GM23248 (cell line): ENCODE measurements around the gene ATP1A2. TPM values are rescaled to one million over a fixed set of nuclear protein-coding genes. Genes with fewer than 3 reads are reported as not detected.

Source experiments
- DNase-seq: peaks from one replicate; pipeline ENCODE4 v3.0.0-alpha.2; 2015
- H2AFZ ChIP-seq: fragments of 200-600 bp; sonication (generic); 2 replicates; pipeline ENCODE4 v1.6.1; 2016; ENCODE audit warnings: antibody characterized with exemption
- H3F3A ChIP-seq: fragments of 200-600 bp; sonication (generic); 2 replicates; pipeline ENCODE4 v1.6.1; 2016; ENCODE audit warnings: mild to moderate bottlenecking, antibody characterized with exemption, mixed run types; ENCODE audit not compliant: insufficient read depth
- H3K27ac ChIP-seq: fragments of 200-600 bp; sonication (generic); 2 replicates; pipeline ENCODE4 v1.5.1; 2016; ENCODE audit warnings: mild to moderate bottlenecking
- H3K27me3 ChIP-seq: fragments of 200-600 bp; sonication (generic); replicated peaks from 2 replicates; pipeline ENCODE4 v1.6.1; 2016; ENCODE audit warnings: mild to moderate bottlenecking; ENCODE audit not compliant: insufficient read depth
- H3K36me3 ChIP-seq: fragments of 200-600 bp; sonication (generic); 2 replicates; pipeline ENCODE4 v1.6.1; 2016; ENCODE audit warnings: low read depth, mild to moderate bottlenecking
- H3K4me1 ChIP-seq: fragments of 200-600 bp; sonication (generic); 2 replicates; pipeline ENCODE4 v1.6.1; 2016; ENCODE audit warnings: mild to moderate bottlenecking; ENCODE audit not compliant: insufficient read depth
- H3K4me2 ChIP-seq: fragments of 200-600 bp; sonication (generic); one replicate; pipeline ENCODE4 v1.6.1; 2016; ENCODE audit warnings: mild to moderate bottlenecking; ENCODE audit not compliant: unreplicated experiment
- H3K4me3 ChIP-seq: fragments of 200-600 bp; sonication (generic); 2 replicates; pipeline ENCODE4 v1.5.1; 2016; ENCODE audit warnings: mild to moderate bottlenecking
- H3K79me2 ChIP-seq: fragments of 200-600 bp; sonication (generic); 2 replicates; pipeline ENCODE4 v1.6.1; 2016; ENCODE audit warnings: mild to moderate bottlenecking; ENCODE audit not compliant: insufficient read depth
- H3K9ac ChIP-seq: fragments of 200-600 bp; sonication (generic); 2 replicates; pipeline ENCODE4 v1.6.1; 2016; ENCODE audit warnings: mild to moderate bottlenecking
- H3K9me2 ChIP-seq: fragments of 200-600 bp; sonication (generic); 2 replicates; pipeline ENCODE4 v1.6.1; 2016; ENCODE audit warnings: mixed run types, mild to moderate bottlenecking, moderate library complexity; ENCODE audit not compliant: insufficient read depth
- H3K9me3 ChIP-seq: fragments of 200-600 bp; sonication (generic); one replicate; pipeline ENCODE4 v1.6.1; 2017; ENCODE audit warnings: low read depth
- H4K20me1 ChIP-seq: fragments of 200-600 bp; sonication (generic); 2 replicates; pipeline ENCODE4 v1.6.0; 2016; ENCODE audit not compliant: insufficient read depth
- EZH2 ChIP-seq: fragments of 200-600 bp; sonication (generic); IDR thresholded peaks from 2 replicates; pipeline ENCODE4 v1.6.1; 2018; ENCODE audit warnings: antibody characterized with exemption, mild to moderate bottlenecking; ENCODE audit not compliant: insufficient read depth, poor library complexity, severe bottlenecking
- EZH2phosphoT487 ChIP-seq: fragments of 200-600 bp; sonication (generic); IDR thresholded peaks from 2 replicates; pipeline ENCODE4 v1.6.1; 2018; ENCODE audit warnings: antibody characterized with exemption, moderate library complexity, mild to moderate bottlenecking, low read depth; ENCODE audit not compliant: insufficient read depth
- WGBS, 2 experiments: methylation state at CpG; one replicate each; pipeline ENCODE4 v1.1.6; 2015 to 2017; ENCODE audit warnings: low lambda C conversion rate in 2 of 2, low coverage in 1 of 2; ENCODE audit errors: missing lambda C conversion rate in 2 of 2; 5-methylcytosine and 5-hydroxymethylcytosine counted together
- in situ Hi-C: fragments of 300-500 bp; cut with MboI; formaldehyde crosslinking; loops from 2 replicates; pipeline ENCODE4 v1.15.0; 2020
- polyA plus RNA-seq: library from polyadenylated mRNA; unstranded; fragments of >200 nt; fragmentation: Nextera tagmentation; extraction: Ambion mirVana; gene quantifications from 2 replicates; pipeline ENCODE4 v1.2.1, GENCODE V29; 2016
- total RNA-seq: library from RNA; depleted of rRNA; stranded (reverse); fragments of >200 nt; shearing (Covaris generic); gene quantifications from 2 replicates; pipeline ENCODE4 v1.2.3, GENCODE V29; 2014

ATP1A2 gene
- total and polyA plus RNA-seq, 2 experiments from 2014 or later = 0.11 to 0.14 TPM

- H3K4me1 ChIP-seq = no peaks in the 10 kb centered on the region
- no peak overlapping the region for H3K4me2 ChIP-seq
- WGBS, 2 experiments = 48 to 53% methylated on average over 6 of the region's 6 CpGs
- H3K9me3 ChIP-seq = no peaks in the 10 kb centered on the region
- no peaks in the 10 kb centered on the region for H3F3A ChIP-seq
- no peak overlapping the region for H3K4me3 ChIP-seq
- no peak overlapping the region for H3K27ac ChIP-seq
- H4K20me1 ChIP-seq = no peaks in the 10 kb centered on the region
- H3K36me3 ChIP-seq = no peaks in the 10 kb centered on the region
- no peak overlapping the region for H2AFZ ChIP-seq
- H3K9ac ChIP-seq = no peak overlapping the region
- peak; percentile 62 for DNase-seq
- in situ Hi-C loops = no loop called here
- H3K9me2 ChIP-seq = no peaks in the 10 kb centered on the region
- no peaks in the 10 kb centered on the region for H3K27me3 ChIP-seq
- no peak for TF ChIP-seq EZH2
- TF ChIP-seq EZH2phosphoT487 = no peak
- H3K79me2 ChIP-seq = no peaks in the 10 kb centered on the region
Measured at GRCh38 chr1:160161965-160162705, 46.6 kb downstream of the ATP1A2 start.

GRCh38 chr1:160162931-160163330, 47.4 kb downstream of the ATP1A2 start:
- H3K27me3 ChIP-seq = no peaks in the 10 kb centered on the region
- no peak for DNase-seq
- H3K4me1 ChIP-seq = no peaks in the 10 kb centered on the region
- no peaks in the 10 kb centered on the region for H3K9me2 ChIP-seq
- H4K20me1 ChIP-seq = no peaks in the 10 kb centered on the region
- H3F3A ChIP-seq = no peaks in the 10 kb centered on the region
- H3K27ac ChIP-seq = no peak overlapping the region
- 78 to 86% methylated on average over 2 of the region's 2 CpGs for WGBS, 2 experiments
- TF ChIP-seq EZH2phosphoT487 = no peak
- no peak for TF ChIP-seq EZH2
- no peak overlapping the region for H3K4me3 ChIP-seq
- H3K9me3 ChIP-seq = no peaks in the 10 kb centered on the region
- in situ Hi-C loops = no loop called here
- no peaks in the 10 kb centered on the region for H3K79me2 ChIP-seq
- H2AFZ ChIP-seq = no peak overlapping the region
- H3K4me2 ChIP-seq = no peak overlapping the region
- H3K36me3 ChIP-seq = no peaks in the 10 kb centered on the region
- no peak overlapping the region for H3K9ac ChIP-seq

GRCh38 chr1:160163615-160164014, 48.1 kb downstream of the ATP1A2 start:
- H3K4me3 ChIP-seq = no peak overlapping the region
- no peaks in the 10 kb centered on the region for H3K9me2 ChIP-seq
- no peaks in the 10 kb centered on the region for H3K4me1 ChIP-seq
- H2AFZ ChIP-seq = no peak overlapping the region
- H3K36me3 ChIP-seq = no peaks in the 10 kb centered on the region
- no peaks in the 10 kb centered on the region for H4K20me1 ChIP-seq
- no peak overlapping the region for H3K27ac ChIP-seq
- H3K4me2 ChIP-seq = no peak overlapping the region
- H3F3A ChIP-seq = no peaks in the 10 kb centered on the region
- in situ Hi-C loops = no loop called here
- H3K9me3 ChIP-seq = no peaks in the 10 kb centered on the region
- H3K27me3 ChIP-seq = no peaks in the 10 kb centered on the region
- DNase-seq = peak; percentile 29
- TF ChIP-seq EZH2phosphoT487 (no peak), EZH2 (no peak)
- H3K79me2 ChIP-seq = no peaks in the 10 kb centered on the region
- H3K9ac ChIP-seq = no peak overlapping the region
- WGBS, 2 experiments = 82 to 100% methylated on average over 1 of the region's 1 CpG

- H3K36me3 ChIP-seq = no peaks in the 10 kb centered on the region
- in situ Hi-C loops = no loop called here
- no peak overlapping the region for H3K9ac ChIP-seq
- no peaks in the 10 kb centered on the region for H3K27me3 ChIP-seq
- no peaks in the 10 kb centered on the region for H3K9me2 ChIP-seq
- H3K27ac ChIP-seq = no peak overlapping the region
- H4K20me1 ChIP-seq = no peaks in the 10 kb centered on the region
- H3K9me3 ChIP-seq = no peaks in the 10 kb centered on the region
- DNase-seq = no peak
- H3K4me1 ChIP-seq = no peaks in the 10 kb centered on the region
- WGBS, 2 experiments = 81 to 83% methylated on average over 10 of the region's 10 CpGs
- H3F3A ChIP-seq = no peaks in the 10 kb centered on the region
- no peak overlapping the region for H3K4me2 ChIP-seq
- H2AFZ ChIP-seq = no peak overlapping the region
- H3K4me3 ChIP-seq = no peak overlapping the region
- TF ChIP-seq EZH2 (no peak), EZH2phosphoT487 (no peak)
- H3K79me2 ChIP-seq = no peaks in the 10 kb centered on the region
Measured at GRCh38 chr1:160164121-160164520, 48.6 kb downstream of the ATP1A2 start.
